ENCODE data around the gene NKX1-1. TPM values are rescaled to one million over a fixed set of nuclear protein-coding genes. Genes with fewer than 3 reads are reported as not detected.

NKX1-1 gene
- total RNA-seq, 4 donors from 2014 or later, result not detected

DNA sequence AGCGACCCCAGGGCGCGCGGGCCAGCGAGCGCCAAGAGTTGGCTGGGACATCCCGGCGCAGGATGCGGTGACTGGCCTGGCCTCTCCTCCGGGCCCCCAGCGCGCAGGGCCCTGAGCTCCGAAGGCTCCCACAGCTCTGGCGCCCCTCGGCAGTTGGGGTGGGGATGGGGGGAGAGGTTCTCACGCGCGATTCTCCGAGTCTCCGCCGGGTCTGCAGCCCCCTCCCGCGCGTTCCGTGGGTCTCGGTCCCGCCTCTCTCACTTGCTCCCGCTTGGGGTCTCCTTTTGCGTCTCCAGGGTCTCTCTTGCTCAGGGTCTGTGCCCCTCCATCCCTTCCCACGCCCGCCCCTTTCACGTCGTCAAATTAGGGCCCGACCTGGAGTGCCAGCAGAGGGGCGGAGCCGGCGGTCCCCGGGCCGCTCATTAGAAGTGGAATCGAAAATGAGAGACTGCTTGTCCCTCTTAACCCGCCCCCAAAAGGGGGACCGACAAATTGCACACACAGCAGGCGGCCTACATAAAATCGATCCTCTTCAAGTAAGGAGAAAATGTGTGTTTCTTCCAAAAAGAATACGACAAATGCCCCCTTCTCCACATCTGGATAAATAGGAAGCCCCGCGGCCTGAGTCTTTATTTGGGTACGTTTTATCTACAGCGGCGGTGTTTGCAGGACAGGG, 877 bp upstream of the NKX1-1 start:
- H3K4me3 ChIP-seq, result no peak overlapping the region
- TF ChIP-seq, protein P1, sequence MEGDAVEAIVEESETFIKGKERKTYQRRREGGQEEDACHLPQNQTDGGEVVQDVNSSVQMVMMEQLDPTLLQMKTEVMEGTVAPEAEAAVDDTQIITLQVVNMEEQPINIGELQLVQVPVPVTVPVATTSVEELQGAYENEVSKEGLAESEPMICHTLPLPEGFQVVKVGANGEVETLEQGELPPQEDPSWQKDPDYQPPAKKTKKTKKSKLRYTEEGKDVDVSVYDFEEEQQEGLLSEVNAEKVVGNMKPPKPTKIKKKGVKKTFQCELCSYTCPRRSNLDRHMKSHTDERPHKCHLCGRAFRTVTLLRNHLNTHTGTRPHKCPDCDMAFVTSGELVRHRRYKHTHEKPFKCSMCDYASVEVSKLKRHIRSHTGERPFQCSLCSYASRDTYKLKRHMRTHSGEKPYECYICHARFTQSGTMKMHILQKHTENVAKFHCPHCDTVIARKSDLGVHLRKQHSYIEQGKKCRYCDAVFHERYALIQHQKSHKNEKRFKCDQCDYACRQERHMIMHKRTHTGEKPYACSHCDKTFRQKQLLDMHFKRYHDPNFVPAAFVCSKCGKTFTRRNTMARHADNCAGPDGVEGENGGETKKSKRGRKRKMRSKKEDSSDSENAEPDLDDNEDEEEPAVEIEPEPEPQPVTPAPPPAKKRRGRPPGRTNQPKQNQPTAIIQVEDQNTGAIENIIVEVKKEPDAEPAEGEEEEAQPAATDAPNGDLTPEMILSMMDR (IDR thresholded peaks at IDR 0.05), result no peak
- TF ChIP-seq EP300 (IDR thresholded peaks at IDR 0.05) (no peak), POLR2A (IDR thresholded peaks at IDR 0.05) (no peak), POLR2AphosphoS5 (IDR thresholded peaks at IDR 0.05) (no peak)
- 4 to 7% methylated on average over 4 to 8 of the region's 50 CpGs for WGBS, 2 donors (ENCODE audit: low coverage in 1 of 2)
- no peaks in the 10 kb centered on the region for H3K36me3 ChIP-seq
- H3K4me1 ChIP-seq, result peaks cover 0 to 63% (median 5%) of the 10 kb centered on the region in 3 donors
- H3K27me3 ChIP-seq, result peaks cover 100% of the 10 kb centered on the region
- H3K9me3 ChIP-seq, result no peaks in the 10 kb centered on the region
- no peak overlapping the region for H3K27ac ChIP-seq
- ATAC-seq, result no peak

DNA sequence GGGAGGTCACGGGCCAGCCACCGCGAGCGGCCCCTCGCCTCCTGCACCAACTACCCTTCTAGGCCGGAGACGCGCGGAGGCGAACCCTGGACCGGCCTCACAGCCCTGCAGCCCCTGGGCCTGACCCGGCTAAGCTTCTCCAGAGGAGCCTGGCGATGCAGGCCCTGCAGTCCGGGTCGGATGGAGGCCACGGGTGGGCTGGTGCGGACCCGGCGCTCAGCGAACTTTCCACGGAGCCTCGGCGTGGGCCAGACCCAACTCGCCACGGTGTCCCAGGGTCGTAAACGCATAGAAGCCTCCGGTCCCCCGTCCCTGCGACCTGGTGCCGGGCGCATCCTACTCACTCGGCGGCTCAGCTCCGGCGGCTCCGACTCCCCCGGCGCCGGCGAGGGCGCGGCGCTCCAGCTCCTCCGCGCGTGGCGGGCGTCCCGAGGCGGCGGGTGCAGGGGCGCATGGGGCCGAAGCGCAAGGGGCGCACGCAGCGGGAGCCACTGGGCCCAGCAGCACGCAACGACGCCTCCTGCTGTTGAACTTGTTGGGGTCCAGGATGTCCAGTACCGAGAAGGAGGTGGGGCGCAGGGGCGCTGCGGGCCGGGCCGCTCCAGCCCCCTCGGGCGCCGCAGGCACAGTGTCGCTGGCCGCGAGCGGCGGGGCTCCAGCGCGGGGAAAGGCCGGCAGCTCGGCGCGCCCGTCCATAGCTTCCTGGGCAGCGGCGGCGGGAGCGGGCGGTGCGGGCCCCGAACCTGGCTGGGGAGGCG, 427 bp downstream of the NKX1-1 start:
- no CpG with 5 or more reads among the region's 90 CpGs for WGBS, 2 donors (ENCODE audit: low coverage in 1 of 2)

GRCh38 chr4:1405254-1405635, 997 bp downstream of the NKX1-1 start:
- H3K9me3 ChIP-seq, result no peaks in the 10 kb centered on the region
- peaks cover 100% of the 10 kb centered on the region for H3K27me3 ChIP-seq
- no peak for ATAC-seq
- 3 to 5% methylated on average over 19 to 23 of the region's 26 CpGs for WGBS, 2 donors (ENCODE audit: low coverage in 1 of 2)
- TF ChIP-seq POLR2AphosphoS5 (IDR thresholded peaks at IDR 0.05) (no peak), EP300 (IDR thresholded peaks at IDR 0.05) (no peak), POLR2A (IDR thresholded peaks at IDR 0.05) (no peak)
- TF ChIP-seq, protein P1 (IDR thresholded peaks at IDR 0.05), result no peak
- H3K4me1 ChIP-seq, result peaks cover 0 to 65% (median 5%) of the 10 kb centered on the region in 3 donors
- no peak overlapping the region for H3K4me3 ChIP-seq
- H3K27ac ChIP-seq, result no peak overlapping the region
- H3K36me3 ChIP-seq, result no peaks in the 10 kb centered on the region

More for the DNA sequence above, 427 bp downstream of the NKX1-1 start:
- H3K4me1 ChIP-seq, result peaks cover 0 to 65% (median 5%) of the 10 kb centered on the region in 3 donors
- H3K4me3 ChIP-seq, result no peak overlapping the region
- peaks cover 100% of the 10 kb centered on the region for H3K27me3 ChIP-seq
- TF ChIP-seq POLR2AphosphoS5 (IDR thresholded peaks at IDR 0.05) (no peak), EP300 (IDR thresholded peaks at IDR 0.05) (no peak), POLR2A (IDR thresholded peaks at IDR 0.05) (no peak)
- TF ChIP-seq, protein P1 (IDR thresholded peaks at IDR 0.05), result no peak
- H3K27ac ChIP-seq, result no peak overlapping the region
- H3K9me3 ChIP-seq, result no peaks in the 10 kb centered on the region
- no peaks in the 10 kb centered on the region for H3K36me3 ChIP-seq
- no peak for ATAC-seq

DNA sequence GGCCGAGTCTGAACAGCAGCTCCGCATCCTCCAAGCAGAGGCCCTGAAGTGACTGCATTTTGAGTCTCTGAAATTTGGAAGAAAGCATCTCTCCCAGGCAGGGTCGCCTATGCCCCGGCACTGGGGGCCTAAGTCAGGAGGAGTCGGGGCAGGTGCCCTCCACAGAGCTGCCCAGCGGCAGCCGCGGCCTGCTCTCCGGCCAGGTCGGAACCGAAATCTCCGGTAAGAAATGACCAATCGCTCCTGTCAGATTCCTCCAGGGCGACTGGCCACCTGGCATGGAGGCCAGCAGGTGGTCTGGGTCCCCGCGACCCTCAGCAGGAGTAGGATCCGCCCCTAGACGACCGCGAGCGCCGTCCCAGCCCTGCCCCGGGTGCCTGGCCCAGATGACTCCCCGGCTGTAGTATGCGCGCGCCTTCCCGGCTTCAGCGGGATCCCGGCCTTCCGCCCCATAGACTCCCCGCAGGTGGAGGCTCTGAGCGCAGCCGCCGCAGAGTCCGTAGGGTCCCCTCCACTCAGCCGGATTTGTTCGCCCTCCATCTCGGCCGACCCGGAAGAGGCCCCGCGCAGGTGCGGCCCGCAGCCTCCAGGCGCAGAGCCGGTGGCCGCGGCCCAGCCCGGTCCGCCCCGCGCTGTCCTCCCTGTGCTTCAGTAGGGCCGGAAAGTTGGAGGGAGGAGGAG, 1.5 kb downstream of the NKX1-1 start:
- no peaks in the 10 kb centered on the region for H3K9me3 ChIP-seq
- H3K36me3 ChIP-seq, result no peaks in the 10 kb centered on the region
- no peak for ATAC-seq
- TF ChIP-seq, protein P1 (IDR thresholded peaks at IDR 0.05), result no peak
- TF ChIP-seq EP300 (IDR thresholded peaks at IDR 0.05), result no peak
- TF ChIP-seq POLR2A (IDR thresholded peaks at IDR 0.05), result no peak
- no peak for TF ChIP-seq POLR2AphosphoS5 (IDR thresholded peaks at IDR 0.05)
- H3K27ac ChIP-seq, result no peak overlapping the region
- peaks cover 100% of the 10 kb centered on the region for H3K27me3 ChIP-seq
- no peak overlapping the region for H3K4me3 ChIP-seq
- no CpG with 5 or more reads among the region's 54 CpGs for WGBS, 2 donors (ENCODE audit: low coverage in 1 of 2)
- peaks cover 0 to 65% (median 5%) of the 10 kb centered on the region in 3 donors for H3K4me1 ChIP-seq

Data from gastroesophageal sphincter (tissue), 4 donors.